GM10248 (cell line): ENCODE results near the gene STAU1.

Experiments
- CTCF ChIA-PET: fragments of 300-600 bp; sonication (Branson Sonifier 250); formaldehyde crosslinking; extraction: SDS; loops from one replicate; lab custom pipeline; 2021; ENCODE audit warnings: antibody characterized with exemption; lab: Yijun Ruan, JAX
- POLR2A ChIA-PET: fragments of 350-650 bp; sonication (Branson Sonifier 250); formaldehyde crosslinking; extraction: SDS; loops from one replicate; lab custom pipeline; 2020; ENCODE audit warnings: antibody characterized with exemption; lab: Yijun Ruan, JAX
- DNase-seq: peaks from one replicate; pipeline ENCODE4 v3.0.0; 2012; ENCODE audit errors: extremely low spot score
- TF ChIP-seq, protein P1 (sequence below): IDR thresholded peaks from 2 replicates; pipeline ENCODE4 v1.5.1; 2012; ENCODE audit warnings: mild to moderate bottlenecking, low read depth; ENCODE audit errors: extremely low read depth, missing control alignments, control extremely low read depth

Gene STAU1

DNA sequence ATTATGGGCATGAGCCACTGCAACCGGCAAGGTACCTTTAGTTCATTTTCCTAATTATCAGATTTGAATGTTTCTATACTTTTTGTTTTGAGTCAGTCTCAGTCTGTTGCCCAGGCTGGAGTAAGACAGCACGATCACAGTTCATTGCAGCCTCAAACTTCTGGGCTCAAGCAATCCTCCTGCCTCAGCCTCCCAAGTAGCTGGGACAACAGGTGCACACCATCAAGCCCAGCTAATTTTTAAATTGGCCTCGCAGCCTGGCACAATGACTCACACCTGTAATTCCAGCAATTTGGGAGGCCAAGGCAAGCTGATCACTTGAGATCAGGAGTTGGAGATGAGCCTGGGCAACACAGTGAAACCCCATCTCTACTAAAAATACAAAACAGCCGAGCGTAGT is 24.4 kb downstream of the STAU1 start:
- DNase-seq, result no peak
- ChIA-PET CTCF (interaction anchor here (1.5 to 6.5 kb wide), 3 partner anchors 10 to 34 kb away, joined by 3 to 40 read pairs (median 6); no protein-coding TSS in a partner anchor), POLR2A (interaction anchor here (0.6 to 0.7 kb wide), 2 partner anchors 25 to 235 kb away, joined by 3 to 5 read pairs; no protein-coding TSS in a partner anchor)
- TF ChIP-seq, protein P1, sequence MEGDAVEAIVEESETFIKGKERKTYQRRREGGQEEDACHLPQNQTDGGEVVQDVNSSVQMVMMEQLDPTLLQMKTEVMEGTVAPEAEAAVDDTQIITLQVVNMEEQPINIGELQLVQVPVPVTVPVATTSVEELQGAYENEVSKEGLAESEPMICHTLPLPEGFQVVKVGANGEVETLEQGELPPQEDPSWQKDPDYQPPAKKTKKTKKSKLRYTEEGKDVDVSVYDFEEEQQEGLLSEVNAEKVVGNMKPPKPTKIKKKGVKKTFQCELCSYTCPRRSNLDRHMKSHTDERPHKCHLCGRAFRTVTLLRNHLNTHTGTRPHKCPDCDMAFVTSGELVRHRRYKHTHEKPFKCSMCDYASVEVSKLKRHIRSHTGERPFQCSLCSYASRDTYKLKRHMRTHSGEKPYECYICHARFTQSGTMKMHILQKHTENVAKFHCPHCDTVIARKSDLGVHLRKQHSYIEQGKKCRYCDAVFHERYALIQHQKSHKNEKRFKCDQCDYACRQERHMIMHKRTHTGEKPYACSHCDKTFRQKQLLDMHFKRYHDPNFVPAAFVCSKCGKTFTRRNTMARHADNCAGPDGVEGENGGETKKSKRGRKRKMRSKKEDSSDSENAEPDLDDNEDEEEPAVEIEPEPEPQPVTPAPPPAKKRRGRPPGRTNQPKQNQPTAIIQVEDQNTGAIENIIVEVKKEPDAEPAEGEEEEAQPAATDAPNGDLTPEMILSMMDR, result no peak

DNA sequence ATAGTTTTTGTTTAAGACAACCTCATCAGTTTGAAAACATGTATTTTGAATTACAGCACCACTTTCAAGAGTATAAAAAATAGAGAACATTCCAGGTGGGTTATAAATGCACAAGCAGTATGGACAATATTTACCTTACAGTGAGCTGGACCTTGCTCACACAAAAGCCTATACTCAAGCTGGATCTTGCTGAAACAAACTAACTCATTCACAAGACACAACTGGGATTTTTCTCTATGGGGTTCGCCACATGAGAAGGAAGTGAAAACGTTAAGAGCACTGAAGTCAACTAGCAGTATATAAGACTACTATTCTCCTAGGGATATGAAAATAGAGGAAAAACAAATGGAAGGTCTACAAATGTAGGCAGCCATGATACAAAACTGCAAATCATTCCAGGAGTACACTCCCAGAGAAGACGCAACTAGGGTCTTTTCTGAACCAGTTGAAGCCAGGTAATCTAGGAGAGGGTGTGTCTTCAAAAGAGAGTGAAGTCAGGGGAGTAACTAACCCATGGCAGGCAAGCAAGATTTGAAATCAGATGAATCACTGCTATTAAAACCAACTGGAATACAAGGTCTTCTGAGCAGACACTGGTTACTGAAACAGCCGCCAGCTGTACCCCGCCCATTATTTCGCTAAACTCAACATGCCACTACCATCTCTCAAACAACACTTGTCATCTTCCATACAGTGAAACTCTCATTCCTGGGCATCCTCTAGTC is 26.5 kb downstream of the STAU1 start:
- no peak for DNase-seq
- ChIA-PET CTCF (interaction anchor here (1.1 to 1.2 kb wide), 2 partner anchors 21 to 29 kb away, joined by 3 read pairs; no protein-coding TSS in a partner anchor), POLR2A (interaction anchor here (0.6 kb wide), 1 partner anchor 101 kb away, joined by 4 read pairs; no protein-coding TSS in a partner anchor)
- TF ChIP-seq, protein P1, result no peak

DNA sequence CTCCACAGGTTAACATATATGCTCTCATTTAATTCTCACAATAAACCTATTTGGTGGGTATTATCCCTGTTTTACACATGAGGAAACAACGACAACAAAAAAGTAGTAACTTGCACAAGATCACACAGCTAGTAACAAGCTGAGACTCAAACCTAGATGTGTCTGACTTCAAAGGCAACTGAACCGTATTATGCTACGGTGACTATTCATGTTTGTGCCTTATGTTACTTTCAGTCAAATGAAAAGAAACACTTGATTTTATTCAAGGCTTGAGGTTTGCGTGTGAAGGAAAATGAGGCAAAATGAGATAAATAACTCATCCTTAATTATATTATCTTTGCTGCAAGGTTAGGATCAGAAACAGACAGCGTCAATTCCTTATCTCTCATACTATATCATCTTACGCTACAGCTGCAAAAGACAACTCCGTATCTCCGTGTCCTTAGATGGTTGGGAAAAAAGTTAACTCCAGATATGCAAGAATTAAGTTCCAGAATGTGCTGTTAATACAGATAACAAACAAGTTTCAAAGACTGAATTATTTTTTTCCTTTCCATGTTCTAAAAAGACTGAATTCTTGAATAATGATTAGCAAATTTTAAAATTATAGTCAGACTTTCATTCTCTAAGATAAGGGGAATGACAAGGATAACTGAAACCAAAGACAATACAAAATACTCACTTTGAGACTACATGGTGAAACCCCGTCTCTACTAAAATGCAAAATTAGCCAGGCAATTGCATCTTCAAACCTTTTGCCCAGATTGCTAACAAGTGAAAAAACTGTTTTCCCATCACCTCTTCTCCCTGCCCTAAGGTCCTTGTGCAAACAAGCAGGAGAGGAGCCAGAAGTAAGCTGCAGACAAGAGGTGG is 27.8 kb downstream of the STAU1 start:
- ChIA-PET POLR2A (no interaction called here), CTCF (interaction anchor here (1.1 to 1.2 kb wide), 3 partner anchors 8 to 56 kb away, joined by 3 read pairs; no protein-coding TSS in a partner anchor)
- DNase-seq, result no peak
- TF ChIP-seq, protein P1, result no peak

DNA sequence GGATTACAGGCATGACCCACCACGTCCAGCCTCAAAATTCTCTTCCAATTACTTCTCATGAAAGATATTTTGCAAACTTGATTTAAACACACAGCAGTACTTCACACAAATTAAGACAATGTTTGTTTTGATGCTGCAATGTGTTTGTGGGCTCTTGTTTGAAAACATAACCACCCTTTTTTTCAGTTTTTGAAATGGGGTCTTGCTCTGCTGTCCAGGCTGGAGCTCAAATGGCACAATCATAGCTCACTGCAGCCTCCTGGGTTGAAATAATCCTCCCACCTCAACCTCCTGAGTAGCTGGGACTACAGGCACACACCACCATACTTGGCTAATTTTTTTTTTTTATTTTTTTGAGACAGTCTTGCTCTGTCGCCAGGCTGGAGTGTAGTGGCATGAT is 31.0 kb downstream of the STAU1 start:
- TF ChIP-seq, protein P1, result no peak
- POLR2A ChIA-PET, result no interaction called here
- CTCF ChIA-PET, result interaction anchor here (0.9 kb wide), 1 partner anchor 11 kb away, joined by 3 read pairs; no protein-coding TSS in a partner anchor

DNA sequence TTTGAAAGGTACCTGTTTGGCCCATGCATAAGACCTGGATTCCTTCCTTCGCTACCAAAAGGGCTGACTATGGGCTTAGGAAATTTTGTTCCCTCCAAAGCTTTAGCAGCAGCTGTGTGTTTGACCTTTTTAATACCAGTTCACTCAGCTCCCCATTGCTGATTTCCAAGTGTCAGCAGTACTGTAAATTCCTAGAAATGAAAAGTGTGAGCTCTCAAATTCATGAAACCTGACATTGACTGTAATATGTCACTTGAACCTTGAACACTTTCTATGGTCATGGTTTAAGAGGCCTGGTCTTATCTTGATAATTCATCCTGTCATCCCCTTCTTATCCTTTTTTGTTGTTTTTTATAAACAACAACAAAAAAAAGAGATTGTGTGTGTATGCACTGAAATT is 31.7 kb downstream of the STAU1 start:
- TF ChIP-seq, protein P1, result no peak
- no peak for DNase-seq
- CTCF ChIA-PET, result interaction anchor here (1.0 to 1.4 kb wide), 2 partner anchors 22 to 61 kb away, joined by 3 to 4 read pairs; no protein-coding TSS in a partner anchor
- POLR2A ChIA-PET, result no interaction called here

More for the DNA sequence above, 31.0 kb downstream of the STAU1 start:
- no peak for DNase-seq

DNA sequence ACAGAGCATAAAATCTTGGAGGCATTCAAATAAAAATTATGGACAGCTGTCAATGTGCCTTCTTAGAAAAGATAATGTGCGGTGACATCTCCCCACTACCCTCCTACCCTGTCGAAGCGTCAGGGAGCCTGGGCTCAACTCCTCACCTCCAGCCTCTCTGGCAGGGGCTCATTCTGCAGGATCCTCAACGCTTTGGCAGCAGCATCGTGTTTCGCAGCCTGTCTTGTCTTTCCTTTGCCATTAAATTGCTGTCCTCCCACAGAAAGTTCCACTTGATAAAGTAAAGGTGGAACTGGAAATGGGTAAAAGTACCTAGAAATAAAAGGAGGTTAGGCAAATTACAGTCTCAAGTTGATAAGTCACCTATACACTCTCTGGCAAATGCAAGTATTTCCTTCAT is 36.7 kb downstream of the STAU1 start:
- TF ChIP-seq, protein P1, result no peak
- no peak for DNase-seq
- POLR2A ChIA-PET, result no interaction called here
- CTCF ChIA-PET, result interaction anchor here (1.3 to 2.5 kb wide), 5 partner anchors 15 to 65 kb away, joined by 3 to 12 read pairs (median 5); no protein-coding TSS in a partner anchor
